Activated CD4-positive, alpha-beta T cell treated with anti-CD3 and anti-CD28 coated beads, Interleukin-2, Interleukin-4, amounts not matched to agents 100 ng/mL and 50 ng/mL, durations not matched to agents 16 hours and 8 hours (primary cell): ENCODE results near the gene PRKCQ.
A peak's percentile ranks its signal among the peaks of the same experiment; 100 is the strongest.

Experiments used
- DNase-seq: peaks from one replicate; pipeline ENCODE4 v3.0.0-alpha.2; 2020; ENCODE audit warnings: low spot score

Gene PRKCQ

GRCh38 chr10:6567203-6567703 lies 12.8 kb downstream of the PRKCQ start:
- no peak for DNase-seq

- no peak for DNase-seq
Observed at GRCh38 chr10:6565588-6565987, 14.5 kb downstream of the PRKCQ start.

GRCh38 chr10:6564367-6564766 lies 15.7 kb downstream of the PRKCQ start:
- DNase-seq = no peak

- DNase-seq = no peak
Observed at GRCh38 chr10:6563731-6564130, 16.3 kb downstream of the PRKCQ start.

- peak; percentile 61 for DNase-seq
Observed at GRCh38 chr10:6563075-6563474, 17.0 kb downstream of the PRKCQ start.

GRCh38 chr10:6562221-6562620 lies 17.9 kb downstream of the PRKCQ start:
- no peak for DNase-seq

GRCh38 chr10:6561552-6561951 lies 18.5 kb downstream of the PRKCQ start:
- DNase-seq = no peak

GRCh38 chr10:6558759-6559461 lies 21.2 kb downstream of the PRKCQ start:
- DNase-seq = no peak

- DNase-seq = peak; percentile 63
Observed at GRCh38 chr10:6558272-6558671, 21.8 kb downstream of the PRKCQ start.

- DNase-seq = no peak
Observed at GRCh38 chr10:6553937-6554336, 26.1 kb downstream of the PRKCQ start.

- DNase-seq = peak; percentile 89
Observed at GRCh38 chr10:6543431-6544005, 36.6 kb downstream of the PRKCQ start.

- DNase-seq = no peak
Observed at GRCh38 chr10:6542999-6543430, 37.1 kb downstream of the PRKCQ start.

GRCh38 chr10:6539833-6540232 lies 40.2 kb downstream of the PRKCQ start:
- DNase-seq = no peak

- no peak for DNase-seq
Observed at GRCh38 chr10:6537770-6538169, 42.3 kb downstream of the PRKCQ start.

- DNase-seq = no peak
Observed at GRCh38 chr10:6536102-6536501, 44.0 kb downstream of the PRKCQ start.

GRCh38 chr10:6535156-6535764 lies 44.8 kb downstream of the PRKCQ start:
- no peak for DNase-seq

- DNase-seq = no peak
Observed at GRCh38 chr10:6532321-6532720, 47.8 kb downstream of the PRKCQ start.

- DNase-seq = no peak
Observed at GRCh38 chr10:6530966-6531365, 49.1 kb downstream of the PRKCQ start.

- peak; percentile 79 for DNase-seq
Observed at GRCh38 chr10:6530211-6530840, 49.8 kb downstream of the PRKCQ start.

GRCh38 chr10:6528198-6528950 lies 51.7 kb downstream of the PRKCQ start:
- no peak for DNase-seq

- no peak for DNase-seq
Observed at GRCh38 chr10:6525599-6526165, 54.4 kb downstream of the PRKCQ start.

GRCh38 chr10:6522230-6522629 lies 57.8 kb downstream of the PRKCQ start:
- DNase-seq = no peak
